ENCODE measurements around the gene CPZ.

The CPZ gene

GRCh38 chr4:8657381-8658088 is 65.0 kb downstream of the CPZ start:
- no peaks in the 10 kb centered on the region for H3K36me3 ChIP-seq (ENCODE audit: insufficient read depth, low read length)
- no peak overlapping the region for H3K27ac ChIP-seq (ENCODE audit: low read depth, low read length)
- peaks cover 44% of the 10 kb centered on the region for H3K27me3 ChIP-seq (ENCODE audit: insufficient read depth, low read length)
- H2AFZ ChIP-seq (ENCODE audit: low read length, unreplicated experiment), result no peak overlapping the region
- H3K4me1 ChIP-seq (ENCODE audit: control insufficient read depth, insufficient read depth, low read length, unreplicated experiment), result no peaks in the 10 kb centered on the region
- no peak overlapping the region for H3K4me3 ChIP-seq (ENCODE audit: low read depth, low read length)
- no peaks in the 10 kb centered on the region for H3K79me2 ChIP-seq (ENCODE audit: control insufficient read depth, insufficient read depth, low read length, unreplicated experiment)

GRCh38 chr4:8662776-8663175 is 70.2 kb downstream of the CPZ start:
- Histone ChIP-seq H2AFZ (ENCODE audit: low read length, unreplicated experiment) (no peak overlapping the region), H3K79me2 (ENCODE audit: control insufficient read depth, insufficient read depth, low read length, unreplicated experiment) (no peaks in the 10 kb centered on the region), H3K27ac (ENCODE audit: low read depth, low read length) (no peak overlapping the region), H3K27me3 (ENCODE audit: insufficient read depth, low read length) (peaks cover 59% of the 10 kb centered on the region), H3K4me3 (ENCODE audit: low read depth, low read length) (no peak overlapping the region), H3K4me1 (ENCODE audit: control insufficient read depth, insufficient read depth, low read length, unreplicated experiment) (no peaks in the 10 kb centered on the region), H3K36me3 (ENCODE audit: insufficient read depth, low read length) (no peaks in the 10 kb centered on the region)

DNA sequence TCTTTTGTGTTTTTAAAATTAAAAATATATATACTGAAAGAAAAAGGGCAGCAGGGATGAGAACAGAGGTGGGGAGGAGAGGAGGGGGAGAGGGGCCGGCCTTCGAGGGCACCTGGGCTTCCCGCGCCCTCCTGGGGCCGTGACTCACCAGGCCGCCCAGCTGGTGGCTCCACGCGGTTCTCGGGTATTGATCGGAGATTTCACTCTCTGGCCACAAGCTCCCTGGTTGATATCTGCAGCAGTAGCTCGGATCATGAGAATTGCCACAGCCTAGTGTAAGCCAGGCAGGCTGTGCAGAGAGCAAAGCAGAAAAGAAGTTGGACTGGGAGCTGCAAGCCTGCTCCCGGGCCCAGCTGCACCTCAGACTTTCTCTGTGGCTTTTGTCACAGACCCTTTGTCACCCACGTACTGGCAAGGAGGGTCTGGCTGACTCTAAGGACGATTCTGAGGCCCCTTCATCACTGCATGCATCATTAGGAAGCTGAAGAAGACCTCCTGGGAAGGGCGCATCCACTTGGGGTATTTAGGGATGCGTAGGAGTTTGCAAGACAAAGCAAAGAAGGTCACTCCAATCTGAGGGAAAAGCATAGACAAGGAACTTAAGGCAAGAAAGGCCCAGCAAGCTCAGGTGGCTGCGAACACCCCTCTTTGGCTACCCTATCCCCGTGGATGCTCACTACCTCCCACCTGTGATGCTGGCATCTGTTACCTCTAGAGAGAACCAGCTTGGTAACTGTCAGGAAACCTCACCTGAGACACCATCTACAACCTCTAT is 71.7 kb downstream of the CPZ start:
- Histone ChIP-seq H3K4me3 (ENCODE audit: low read depth, low read length) (no peak overlapping the region), H3K79me2 (ENCODE audit: control insufficient read depth, insufficient read depth, low read length, unreplicated experiment) (no peaks in the 10 kb centered on the region), H3K27me3 (ENCODE audit: insufficient read depth, low read length) (peaks cover 57% of the 10 kb centered on the region), H2AFZ (ENCODE audit: low read length, unreplicated experiment) (no peak overlapping the region), H3K36me3 (ENCODE audit: insufficient read depth, low read length) (no peaks in the 10 kb centered on the region), H3K4me1 (ENCODE audit: control insufficient read depth, insufficient read depth, low read length, unreplicated experiment) (no peaks in the 10 kb centered on the region), H3K27ac (ENCODE audit: low read depth, low read length) (no peak overlapping the region)

DNA sequence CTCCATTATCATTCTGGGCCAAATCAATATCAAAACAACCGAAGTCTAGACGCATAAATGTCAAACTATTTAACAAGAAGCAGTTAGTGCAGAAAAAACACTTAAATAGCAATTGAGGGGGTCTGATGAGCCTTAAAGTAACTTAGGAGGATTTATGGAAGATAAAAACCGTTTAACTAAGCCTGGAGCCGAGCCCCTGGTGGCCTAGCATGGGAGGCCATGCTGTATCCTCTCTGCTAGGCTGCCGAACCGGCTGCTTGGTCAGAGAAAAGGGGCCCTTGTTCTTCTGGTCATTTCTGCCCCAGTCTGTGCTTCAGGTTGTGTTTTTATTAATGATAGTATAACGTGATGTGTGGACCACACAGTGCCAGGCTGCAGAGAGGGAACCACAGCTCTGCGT is 72.4 kb downstream of the CPZ start:
- H3K36me3 ChIP-seq (ENCODE audit: insufficient read depth, low read length), result no peaks in the 10 kb centered on the region
- H3K4me3 ChIP-seq (ENCODE audit: low read depth, low read length), result no peak overlapping the region
- H3K27me3 ChIP-seq (ENCODE audit: insufficient read depth, low read length), result peaks cover 63% of the 10 kb centered on the region
- H3K27ac ChIP-seq (ENCODE audit: low read depth, low read length), result no peak overlapping the region
- no peak overlapping the region for H2AFZ ChIP-seq (ENCODE audit: low read length, unreplicated experiment)
- no peaks in the 10 kb centered on the region for H3K79me2 ChIP-seq (ENCODE audit: control insufficient read depth, insufficient read depth, low read length, unreplicated experiment)
- no peaks in the 10 kb centered on the region for H3K4me1 ChIP-seq (ENCODE audit: control insufficient read depth, insufficient read depth, low read length, unreplicated experiment)

DNA sequence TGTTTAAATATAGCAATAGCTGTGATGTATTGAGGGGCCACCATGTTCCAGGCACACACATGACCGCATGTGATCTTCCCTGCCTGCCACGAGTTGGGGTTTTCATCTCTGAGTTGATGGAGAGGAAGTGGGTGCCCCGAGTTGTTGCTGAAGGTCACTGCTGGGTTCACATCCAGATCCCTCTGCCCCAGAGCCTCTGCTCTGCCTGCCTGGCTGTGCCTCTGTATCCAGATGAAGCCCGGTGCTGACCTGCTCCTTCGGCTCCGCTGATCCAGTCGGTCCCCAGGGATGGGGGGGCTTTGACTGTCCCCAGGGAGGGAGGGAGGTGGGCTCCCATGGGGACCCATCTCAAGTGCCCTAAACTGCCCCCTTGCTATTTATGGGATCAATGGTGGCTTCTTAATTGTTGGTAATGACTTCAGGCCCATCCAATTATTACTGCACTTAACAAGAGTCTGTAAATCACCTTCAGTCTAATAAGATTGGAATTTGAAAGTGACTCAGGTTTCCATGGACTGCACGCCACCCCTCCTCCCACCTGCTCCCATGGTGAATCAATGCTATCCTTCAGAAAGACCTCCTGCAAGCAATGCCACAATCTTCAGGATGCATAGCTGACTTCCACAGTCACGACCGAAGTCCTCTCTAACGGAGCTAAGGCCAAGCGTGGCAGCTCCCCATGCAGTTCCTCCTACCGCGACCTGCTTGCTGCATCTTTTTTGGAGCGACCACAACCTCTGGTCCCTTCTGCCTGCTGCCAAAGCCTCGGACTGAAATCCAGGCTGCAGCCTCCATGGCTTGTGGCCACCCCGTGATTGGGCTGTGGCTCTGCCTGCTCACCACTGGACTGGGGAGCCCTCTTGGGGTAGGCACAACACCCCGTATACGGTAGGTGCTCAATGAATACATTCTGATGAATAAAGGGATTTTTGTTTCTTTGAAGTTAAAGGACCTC is 73.1 kb downstream of the CPZ start:
- Histone ChIP-seq H3K27me3 (ENCODE audit: insufficient read depth, low read length) (peaks cover 64% of the 10 kb centered on the region), H3K36me3 (ENCODE audit: insufficient read depth, low read length) (no peaks in the 10 kb centered on the region), H3K4me1 (ENCODE audit: control insufficient read depth, insufficient read depth, low read length, unreplicated experiment) (no peaks in the 10 kb centered on the region), H2AFZ (ENCODE audit: low read length, unreplicated experiment) (no peak overlapping the region), H3K27ac (ENCODE audit: low read depth, low read length) (no peak overlapping the region), H3K79me2 (ENCODE audit: control insufficient read depth, insufficient read depth, low read length, unreplicated experiment) (no peaks in the 10 kb centered on the region), H3K4me3 (ENCODE audit: low read depth, low read length) (no peak overlapping the region)

- no peak overlapping the region for H3K4me3 ChIP-seq (ENCODE audit: low read depth, low read length)
- H2AFZ ChIP-seq (ENCODE audit: low read length, unreplicated experiment), result no peak overlapping the region
- H3K36me3 ChIP-seq (ENCODE audit: insufficient read depth, low read length), result no peaks in the 10 kb centered on the region
- H3K79me2 ChIP-seq (ENCODE audit: control insufficient read depth, insufficient read depth, low read length, unreplicated experiment), result no peaks in the 10 kb centered on the region
- no peaks in the 10 kb centered on the region for H3K4me1 ChIP-seq (ENCODE audit: control insufficient read depth, insufficient read depth, low read length, unreplicated experiment)
- peaks cover 65% of the 10 kb centered on the region for H3K27me3 ChIP-seq (ENCODE audit: insufficient read depth, low read length)
- no peak overlapping the region for H3K27ac ChIP-seq (ENCODE audit: low read depth, low read length)
These were observed 74.0 kb downstream of the CPZ start for GRCh38 chr4:8666581-8666980.

All from ACC112 (cell line).